ENCODE results near the gene POTEJ.
"Not testable (repeated sequence)": the region's sequence is repeated elsewhere in the genome, so short reads cannot be mapped to it uniquely, and the experiment has no call there.

POTEJ gene

GRCh38 chr2:130611140-130611539 lies at the start of gene POTEJ:
Gene POTEJ, plus strand, starts transcription at chr2:130611440. Its CDS starts 93 bp downstream, at chr2:130611533.
- H3K27ac ChIP-seq; CTCF ChIA-PET; POLR2A ChIA-PET (ENCODE audit: low non-redundant PET); DNase-seq (ENCODE audit: low spot score): not testable (repeated sequence)

DNA sequence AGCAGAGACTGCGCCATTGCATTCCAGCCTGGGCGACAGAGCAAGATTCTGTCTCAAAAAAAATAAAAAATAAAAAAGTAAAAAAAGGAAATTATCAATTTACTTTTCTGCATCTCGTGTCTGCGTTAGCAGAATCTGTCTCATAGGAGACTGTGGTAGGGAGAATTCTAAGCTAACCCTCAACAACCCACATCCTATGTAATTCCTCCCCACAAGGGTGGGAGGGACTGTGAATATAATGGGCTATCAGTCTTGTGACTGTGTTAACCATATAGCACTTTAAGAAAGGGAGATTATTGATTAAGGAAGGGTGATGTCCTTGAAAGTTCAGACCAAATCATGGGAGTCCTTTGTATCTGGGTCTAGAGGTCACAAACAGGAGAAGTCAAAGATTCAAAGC lies 45.1 kb upstream of the POTEJ start:
- DNase-seq (ENCODE audit: low spot score); CTCF ChIA-PET; H3K27ac ChIP-seq; POLR2A ChIA-PET (ENCODE audit: low non-redundant PET): not testable (repeated sequence)

DNA sequence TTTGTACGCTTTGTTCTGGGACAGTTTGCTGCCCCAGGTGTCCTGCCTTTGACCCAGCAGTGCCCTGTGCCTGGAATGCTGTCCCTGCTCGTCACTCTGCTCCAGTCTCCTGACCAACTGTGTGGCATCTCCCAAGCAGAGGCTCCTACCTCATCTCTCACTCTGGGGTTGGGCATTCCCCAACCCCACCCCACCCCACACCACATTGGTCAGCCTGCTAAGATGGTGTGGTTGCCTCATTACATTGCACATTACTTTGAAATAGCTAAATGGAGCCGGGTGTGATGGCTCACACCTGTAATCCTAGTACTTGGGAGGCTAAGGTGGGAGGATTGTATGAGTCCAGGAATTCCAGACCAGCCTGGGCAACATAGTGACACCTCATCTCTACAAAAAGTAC lies 39.3 kb upstream of the POTEJ start:
- POLR2A ChIA-PET (ENCODE audit: low non-redundant PET); CTCF ChIA-PET; DNase-seq (ENCODE audit: low spot score); H3K27ac ChIP-seq: not testable (repeated sequence)

- DNase-seq (ENCODE audit: low spot score); POLR2A ChIA-PET (ENCODE audit: low non-redundant PET); H3K27ac ChIP-seq; CTCF ChIA-PET: not testable (repeated sequence)
Measured at GRCh38 chr2:130574230-130574629, 37.0 kb upstream of the POTEJ start.

DNA sequence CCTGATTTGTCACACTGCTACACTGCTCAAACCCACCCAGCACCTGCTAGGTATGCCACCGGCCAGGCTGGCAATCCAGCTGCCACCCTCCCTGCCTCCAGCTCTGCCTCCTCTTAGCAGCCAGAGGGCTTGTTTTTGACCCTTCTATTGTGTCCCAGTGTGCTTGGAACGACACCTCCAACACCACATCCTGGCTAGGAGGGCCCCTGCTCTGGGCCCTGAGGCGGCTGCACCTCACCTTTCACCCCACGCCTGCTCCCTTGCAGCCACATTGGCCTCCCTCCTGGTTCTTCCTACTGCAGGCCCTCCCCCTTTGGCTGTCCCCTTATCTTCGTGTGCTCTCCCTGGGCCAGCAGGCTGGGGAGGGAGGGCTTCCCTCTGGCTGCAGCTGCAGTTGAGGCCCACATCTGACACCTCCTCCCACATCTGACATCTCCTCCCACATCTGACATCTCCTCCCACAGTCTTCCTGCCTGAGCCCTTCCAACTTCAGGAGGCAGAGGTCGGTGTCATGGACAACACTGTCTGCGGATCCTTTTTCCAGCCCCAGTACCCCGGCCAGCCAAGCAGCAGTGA lies 34.9 kb upstream of the POTEJ start:
- CTCF ChIA-PET; H3K27ac ChIP-seq; DNase-seq (ENCODE audit: low spot score); POLR2A ChIA-PET (ENCODE audit: low non-redundant PET): not testable (repeated sequence)

- DNase-seq (ENCODE audit: low spot score); POLR2A ChIA-PET (ENCODE audit: low non-redundant PET); H3K27ac ChIP-seq; CTCF ChIA-PET: not testable (repeated sequence)
Measured at GRCh38 chr2:130577559-130577958, 33.7 kb upstream of the POTEJ start.

DNA sequence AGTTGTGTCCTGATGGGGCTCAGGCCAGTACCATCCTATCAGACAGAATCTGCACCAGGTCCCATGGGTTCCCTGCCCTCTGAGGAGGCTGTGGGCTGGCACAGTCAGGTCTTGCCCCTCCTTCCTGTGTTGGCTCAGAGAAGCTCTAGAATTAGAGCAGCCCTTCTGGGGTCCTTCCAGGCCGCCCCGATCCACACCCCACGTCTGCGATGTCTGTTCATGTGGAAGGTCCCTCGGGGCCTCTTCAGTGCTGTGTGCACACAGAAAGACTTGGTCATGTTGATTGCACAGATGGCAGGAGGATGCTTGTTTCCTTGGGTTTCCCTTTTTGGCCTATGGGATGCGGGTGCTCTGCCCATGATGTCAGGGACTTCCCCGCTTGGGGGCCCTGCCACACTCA lies 32.1 kb upstream of the POTEJ start:
- CTCF ChIA-PET; DNase-seq (ENCODE audit: low spot score); POLR2A ChIA-PET (ENCODE audit: low non-redundant PET); H3K27ac ChIP-seq: not testable (repeated sequence)

GRCh38 chr2:130581491-130581890 lies 29.7 kb upstream of the POTEJ start:
- CTCF ChIA-PET; POLR2A ChIA-PET (ENCODE audit: low non-redundant PET): not testable (repeated sequence)

DNA sequence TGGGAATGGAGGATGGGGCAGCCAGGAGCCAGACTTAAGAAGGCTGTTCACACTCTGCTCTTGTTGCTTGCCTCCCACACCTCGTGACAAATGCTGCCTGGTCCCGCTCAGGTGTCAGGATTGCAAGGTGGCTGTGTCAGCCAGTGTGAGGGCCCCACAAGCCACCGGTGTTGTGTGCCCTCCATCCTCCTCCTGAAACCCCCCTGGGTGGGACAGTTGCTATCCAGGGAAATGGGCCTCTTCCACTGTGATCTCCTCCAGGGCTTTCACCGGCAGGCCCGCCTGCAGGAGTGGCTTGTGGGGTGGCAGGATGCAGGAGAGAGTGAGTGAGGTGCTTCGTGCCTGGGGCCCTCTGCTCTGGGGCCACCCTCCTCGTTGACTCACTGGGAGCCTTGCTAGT lies 28.3 kb upstream of the POTEJ start:
- DNase-seq (ENCODE audit: low spot score); POLR2A ChIA-PET (ENCODE audit: low non-redundant PET); H3K27ac ChIP-seq; CTCF ChIA-PET: not testable (repeated sequence)

More at GRCh38 chr2:130581491-130581890, 29.7 kb upstream of the POTEJ start:
- not testable (repeated sequence) for H3K27ac ChIP-seq; DNase-seq (ENCODE audit: low spot score)

DNA sequence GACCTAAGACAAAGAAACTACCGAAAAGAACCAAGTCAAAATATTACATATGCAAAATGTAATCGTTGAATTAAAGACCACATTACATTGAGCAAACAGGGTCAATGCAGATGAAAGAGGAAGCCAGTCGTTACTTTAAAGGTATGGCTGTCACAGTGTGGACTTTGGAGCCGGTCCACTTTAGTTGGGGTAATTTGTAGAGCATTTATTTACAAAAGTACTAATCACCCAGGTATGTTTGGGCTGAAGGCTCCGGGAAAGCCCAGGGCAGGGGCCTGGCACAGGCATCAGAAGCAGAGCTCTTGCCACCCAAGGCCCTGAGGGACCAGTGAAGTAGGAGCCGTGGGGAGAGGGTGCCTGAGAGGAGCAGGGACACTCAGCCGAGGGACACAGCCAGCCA lies 27.7 kb upstream of the POTEJ start:
- CTCF ChIA-PET; H3K27ac ChIP-seq; DNase-seq (ENCODE audit: low spot score); POLR2A ChIA-PET (ENCODE audit: low non-redundant PET): not testable (repeated sequence)

- H3K27ac ChIP-seq; POLR2A ChIA-PET (ENCODE audit: low non-redundant PET); CTCF ChIA-PET; DNase-seq (ENCODE audit: low spot score): not testable (repeated sequence)
Measured at GRCh38 chr2:130584726-130585125, 26.5 kb upstream of the POTEJ start.

GRCh38 chr2:130588688-130589458 lies 22.4 kb upstream of the POTEJ start:
- POLR2A ChIA-PET (ENCODE audit: low non-redundant PET); H3K27ac ChIP-seq; CTCF ChIA-PET; DNase-seq (ENCODE audit: low spot score): not testable (repeated sequence)

- DNase-seq (ENCODE audit: low spot score); H3K27ac ChIP-seq; POLR2A ChIA-PET (ENCODE audit: low non-redundant PET); CTCF ChIA-PET: not testable (repeated sequence)
Measured at GRCh38 chr2:130590170-130590841, 20.9 kb upstream of the POTEJ start.

- POLR2A ChIA-PET (ENCODE audit: low non-redundant PET); CTCF ChIA-PET; H3K27ac ChIP-seq; DNase-seq (ENCODE audit: low spot score): not testable (repeated sequence)
Measured at GRCh38 chr2:130590842-130591359, 20.3 kb upstream of the POTEJ start.

DNA sequence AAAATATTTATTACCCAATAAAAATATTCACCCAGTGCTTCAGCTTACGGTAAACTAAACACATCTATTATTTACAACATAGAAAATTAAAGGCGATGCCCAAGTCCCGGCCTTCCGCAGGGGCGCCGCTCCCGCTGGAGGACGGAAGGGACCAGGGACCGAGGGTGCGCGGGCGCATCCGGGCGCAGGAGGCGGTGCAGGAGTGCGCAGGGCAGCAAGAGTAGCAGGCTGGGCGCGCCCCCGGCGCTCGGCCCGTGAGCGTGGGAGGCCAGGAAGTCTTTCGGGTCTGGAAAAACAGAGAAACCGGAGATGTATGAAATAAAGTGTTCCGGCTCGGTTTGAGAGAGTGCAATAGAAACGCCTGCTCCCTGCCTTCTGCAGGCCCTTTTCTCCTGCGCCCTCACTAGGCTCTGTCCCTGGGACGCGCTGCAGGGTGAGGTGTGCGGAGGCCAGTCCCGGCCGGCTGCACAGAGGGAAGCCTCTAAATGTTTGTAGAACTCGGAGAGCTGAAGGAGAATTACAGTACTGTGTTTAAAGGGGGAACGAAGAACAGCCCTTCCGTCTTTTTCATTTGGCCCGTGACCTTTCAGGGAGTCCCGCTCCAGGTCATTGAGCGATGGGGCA lies 18.3 kb upstream of the POTEJ start:
- POLR2A ChIA-PET (ENCODE audit: low non-redundant PET); H3K27ac ChIP-seq; DNase-seq (ENCODE audit: low spot score); CTCF ChIA-PET: not testable (repeated sequence)

DNA sequence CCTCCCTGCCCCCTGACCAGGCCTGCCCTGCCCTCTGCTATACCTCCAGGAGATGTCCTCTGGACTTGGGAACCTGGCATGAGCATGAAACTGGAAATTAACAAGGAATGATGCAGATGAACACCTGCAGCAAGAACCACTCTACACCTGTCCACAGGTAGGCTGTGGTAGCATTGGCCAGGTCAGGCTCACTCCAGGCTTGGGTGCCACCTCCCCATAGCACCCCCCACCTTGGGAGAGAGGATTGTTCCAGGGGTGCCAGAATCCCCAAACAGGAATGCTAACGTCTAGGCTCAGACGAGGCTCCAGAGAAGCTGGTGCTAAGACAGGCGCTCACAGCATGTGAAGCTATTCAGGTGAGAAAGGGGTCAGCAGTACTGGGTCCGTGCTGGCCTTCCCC lies 17.2 kb upstream of the POTEJ start:
- DNase-seq (ENCODE audit: low spot score); POLR2A ChIA-PET (ENCODE audit: low non-redundant PET); CTCF ChIA-PET; H3K27ac ChIP-seq: not testable (repeated sequence)

GRCh38 chr2:130596757-130597156 lies 14.5 kb upstream of the POTEJ start:
- POLR2A ChIA-PET (ENCODE audit: low non-redundant PET); DNase-seq (ENCODE audit: low spot score); CTCF ChIA-PET; H3K27ac ChIP-seq: not testable (repeated sequence)
